B cell (primary cell): ENCODE results near the gene KMT2A. TPM values are rescaled to one million over a fixed set of nuclear protein-coding genes. Genes with fewer than 3 reads are reported as not detected.

ENCODE experiments used
- ATAC-seq: fragments of 200-7000 bp; cut with Tn5 transposase; one replicate; pipeline ENCODE4 v1.10.0; 2021; ENCODE audit warnings: low read depth, mild to moderate bottlenecking, moderate number of reproducible peaks, moderate library complexity
- CTCF ChIA-PET: fragments of 350-600 bp; sonication (Branson Sonifier 250); formaldehyde crosslinking; loops from one replicate; lab custom pipeline; 2021; ENCODE audit warnings: antibody characterized with exemption, inconsistent platforms; lab: Charles Lee
- POLR2A ChIA-PET: fragments of 350-600 bp; sonication (Branson Sonifier 250); formaldehyde crosslinking; loops from one replicate; lab custom pipeline; 2021; ENCODE audit warnings: antibody characterized with exemption; lab: Charles Lee
- DNase-seq: peaks from one replicate; pipeline ENCODE4 v3.0.0; 2013
- H2AFZ ChIP-seq: 2 replicates; pipeline ENCODE4 v1.6.1; 2012; ENCODE audit warnings: mild to moderate bottlenecking, low read depth, low read length; ENCODE audit not compliant: insufficient read depth, poor library complexity, severe bottlenecking
- H3K27ac ChIP-seq, 2 donors: 1 replicate in 1 of 2; 2 replicates in 1 of 2; pipeline ENCODE4 v1.5.1; 2012 to 2013; ENCODE audit warnings: low read length in 2 of 2, mild to moderate bottlenecking in 2 of 2, moderate library complexity in 1 of 2
- H3K27me3 ChIP-seq, 4 experiments: fragments of 200-600 bp in 1 of 4; sonication (generic) in 1 of 4; replicated peaks in 1 of 4; 1 replicate in 2 of 4; 2 replicates in 2 of 4; pipeline versions ENCODE4 v1.6.1 to v1.7.0; 2013 to 2016; ENCODE audit warnings: low read length in 3 of 4, mild to moderate bottlenecking in 2 of 4, mixed read lengths in 1 of 4, moderate library complexity in 1 of 4; ENCODE audit not compliant: insufficient read depth in 4 of 4, control insufficient read depth in 3 of 4; ENCODE audit errors: control extremely low read depth in 1 of 4
- H3K36me3 ChIP-seq, 2 experiments: replicated peaks in 1 of 2; 1 replicate in 1 of 2; 2 replicates in 1 of 2; pipeline versions ENCODE4 v1.6.1 to v1.7.1; 2013; ENCODE audit warnings: low read length in 1 of 2; ENCODE audit not compliant: insufficient read depth in 2 of 2, control insufficient read depth in 1 of 2; ENCODE audit errors: control extremely low read depth in 1 of 2, extremely low read depth in 1 of 2
- H3K4me1 ChIP-seq, 2 donors: fragments of 200-600 bp in 1 of 2; sonication (generic) in 1 of 2; 1 replicate in 1 of 2; 2 replicates in 1 of 2; pipeline versions ENCODE4 v1.5.1 to v1.6.1; 2013 to 2017; ENCODE audit warnings: low read length in 2 of 2; ENCODE audit not compliant: control insufficient read depth in 2 of 2, insufficient read depth in 2 of 2
- H3K4me2 ChIP-seq: replicated peaks from 2 replicates; pipeline ENCODE3; 2012; ENCODE audit warnings: mild to moderate bottlenecking, low read depth, low read length; ENCODE audit not compliant: poor library complexity, severe bottlenecking
- H3K4me3 ChIP-seq, 5 experiments: fragments of 200-600 bp in 1 of 5; sonication (generic) in 1 of 5; 1 replicate in 3 of 5; 2 replicates in 2 of 5; pipeline versions ENCODE4 v1.5.1 to v1.7.0; 2011 to 2016; ENCODE audit warnings: low read length in 4 of 5, mild to moderate bottlenecking in 4 of 5, low read depth in 2 of 5, control low read depth in 1 of 5, moderate library complexity in 1 of 5; ENCODE audit not compliant: insufficient read depth in 1 of 5; ENCODE audit errors: control extremely low read depth in 1 of 5, extremely low read depth in 1 of 5
- H3K79me2 ChIP-seq: fragments of 200-600 bp; sonication (generic); one replicate; pipeline ENCODE4 v1.6.0; 2016; ENCODE audit warnings: low read length; ENCODE audit not compliant: control insufficient read depth, insufficient read depth
- H3K9ac ChIP-seq: fragments of 200-600 bp; sonication (generic); 2 replicates; pipeline ENCODE4 v1.6.1; 2017; ENCODE audit warnings: mild to moderate bottlenecking, low read length, moderate library complexity
- H3K9me3 ChIP-seq, 3 donors: one replicate each; pipeline versions ENCODE4 v1.6.1 to v1.7.1; 2013; ENCODE audit warnings: low read length in 2 of 3; ENCODE audit not compliant: control insufficient read depth in 2 of 3, insufficient read depth in 1 of 3; ENCODE audit errors: control extremely low read depth in 1 of 3
- H4K20me1 ChIP-seq: 2 replicates; pipeline ENCODE4 v1.6.0; 2012; ENCODE audit warnings: mild to moderate bottlenecking, low read length; ENCODE audit not compliant: insufficient read depth, control insufficient read depth, poor library complexity, severe bottlenecking
- H3K27ac Mint-ChIP-seq: one replicate; pipeline ENCODE4 v1.8.0; 2021; ENCODE audit warnings: mixed read lengths
- H3K27me3 Mint-ChIP-seq: one replicate; pipeline ENCODE4 v1.8.0; 2021; ENCODE audit warnings: mixed read lengths
- H3K4me1 Mint-ChIP-seq: one replicate; pipeline ENCODE4 v1.8.0; 2021; ENCODE audit warnings: mixed read lengths
- H3K4me3 Mint-ChIP-seq: one replicate; pipeline ENCODE4 v1.8.0; 2021; ENCODE audit warnings: mixed read lengths
- H3K9me3 Mint-ChIP-seq: one replicate; pipeline ENCODE4 v1.8.0; 2022; ENCODE audit warnings: mixed read lengths; ENCODE audit not compliant: insufficient read depth
- EZH2 ChIP-seq: IDR thresholded peaks from 2 replicates; pipeline ENCODE4 v1.6.1; 2012; ENCODE audit warnings: borderline replicate concordance, low read depth, mild to moderate bottlenecking, moderate library complexity, low read length; ENCODE audit not compliant: insufficient read depth, poor library complexity, severe bottlenecking
- WGBS: methylation state at CpG from one replicate; pipeline ENCODE4 v1.1.5; 2013; ENCODE audit warnings: missing lambda C conversion rate; ENCODE audit not compliant: insufficient coverage; 5-methylcytosine and 5-hydroxymethylcytosine counted together
- intact Hi-C: fragments of 100-400 bp; cut with micrococcal nuclease; formaldehyde crosslinking; loops from one replicate; pipeline ENCODE4 v1.10.0; 2022
- polyA plus RNA-seq: library from polyadenylated mRNA; depleted of rRNA; stranded (reverse); fragments of >200 nt; gene quantifications from 2 replicates; pipeline ENCODE4 v1.2.3, GENCODE V29; 2012
- total RNA-seq, 2 donors: library from RNA; stranded (reverse); fragments of 120-200 nt in 1 of 2; gene quantifications; 1 replicate in 1 of 2; 2 replicates in 1 of 2; pipeline versions ENCODE4 v1.2.3 to v1.2.4, GENCODE V29; 2013 to 2022
- TF ChIP-seq, protein P1 (sequence below): fragments of 200-600 bp; IDR thresholded peaks from one replicate; pipeline ENCODE4 v1.8.0; 2022; ENCODE audit warnings: antibody characterized with exemption, mild to moderate bottlenecking

The KMT2A gene
- total and polyA plus RNA-seq, 2 donors (not counting 1 experiment from before 2014, with no cell fraction given), result 32.1 to 175 TPM

GRCh38 chr11:118511601-118512000 is 75.3 kb downstream of the KMT2A start:
- Histone ChIP-seq H4K20me1 (no peaks in the 10 kb centered on the region), H3K27me3 (no peaks in the 10 kb centered on the region), H3K79me2 (no peaks in the 10 kb centered on the region), H3K4me2 (no peak overlapping the region), H3K36me3 (peaks cover 9 to 90% of the 10 kb centered on the region in 2 experiments), H2AFZ (no peak overlapping the region), H3K9ac (no peak overlapping the region), H3K4me3 (no peak overlapping the region), H3K4me1 (no peaks in the 10 kb centered on the region), H3K27ac (no peak overlapping the region), H3K9me3 (no peaks in the 10 kb centered on the region)
- intact Hi-C loops, result no loop called here
- ATAC-seq, result no peak
- POLR2A ChIA-PET, result no interaction called here
- no peaks in the 10 kb centered on the region for H3K9me3 Mint-ChIP-seq
- TF ChIP-seq, protein P1, sequence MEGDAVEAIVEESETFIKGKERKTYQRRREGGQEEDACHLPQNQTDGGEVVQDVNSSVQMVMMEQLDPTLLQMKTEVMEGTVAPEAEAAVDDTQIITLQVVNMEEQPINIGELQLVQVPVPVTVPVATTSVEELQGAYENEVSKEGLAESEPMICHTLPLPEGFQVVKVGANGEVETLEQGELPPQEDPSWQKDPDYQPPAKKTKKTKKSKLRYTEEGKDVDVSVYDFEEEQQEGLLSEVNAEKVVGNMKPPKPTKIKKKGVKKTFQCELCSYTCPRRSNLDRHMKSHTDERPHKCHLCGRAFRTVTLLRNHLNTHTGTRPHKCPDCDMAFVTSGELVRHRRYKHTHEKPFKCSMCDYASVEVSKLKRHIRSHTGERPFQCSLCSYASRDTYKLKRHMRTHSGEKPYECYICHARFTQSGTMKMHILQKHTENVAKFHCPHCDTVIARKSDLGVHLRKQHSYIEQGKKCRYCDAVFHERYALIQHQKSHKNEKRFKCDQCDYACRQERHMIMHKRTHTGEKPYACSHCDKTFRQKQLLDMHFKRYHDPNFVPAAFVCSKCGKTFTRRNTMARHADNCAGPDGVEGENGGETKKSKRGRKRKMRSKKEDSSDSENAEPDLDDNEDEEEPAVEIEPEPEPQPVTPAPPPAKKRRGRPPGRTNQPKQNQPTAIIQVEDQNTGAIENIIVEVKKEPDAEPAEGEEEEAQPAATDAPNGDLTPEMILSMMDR, result no peak
- no peak for TF ChIP-seq EZH2
- WGBS, result 100% methylated on average over 4 of the region's 5 CpGs
- peaks cover 3% of the 10 kb centered on the region for H3K4me1 Mint-ChIP-seq
- no peak for DNase-seq
- CTCF ChIA-PET, result no interaction called here
- no peak overlapping the region for H3K27ac Mint-ChIP-seq
- H3K27me3 Mint-ChIP-seq, result no peaks in the 10 kb centered on the region
- H3K4me3 Mint-ChIP-seq, result no peak overlapping the region

- no peak for ATAC-seq
- Histone ChIP-seq H3K9ac (no peak overlapping the region), H3K36me3 (peaks cover 0 to 77% of the 10 kb centered on the region in 2 experiments), H3K27ac (peak overlapping the region in 1 of 2 donors; percentile 42), H3K4me2 (no peak overlapping the region), H3K79me2 (no peaks in the 10 kb centered on the region), H3K4me1 (no peaks in the 10 kb centered on the region), H3K9me3 (no peaks in the 10 kb centered on the region), H2AFZ (no peak overlapping the region), H3K4me3 (no peak overlapping the region), H3K27me3 (no peaks in the 10 kb centered on the region), H4K20me1 (no peaks in the 10 kb centered on the region)
- H3K27ac Mint-ChIP-seq, result peak overlapping the region; percentile 3
- H3K27me3 Mint-ChIP-seq, result no peaks in the 10 kb centered on the region
- peaks cover 3% of the 10 kb centered on the region for H3K4me1 Mint-ChIP-seq
- WGBS, result 45% methylated on average over 5 of the region's 7 CpGs
- H3K9me3 Mint-ChIP-seq, result no peaks in the 10 kb centered on the region
- ChIA-PET POLR2A (no interaction called here), CTCF (no interaction called here)
- DNase-seq, result no peak
- intact Hi-C loops, result no loop called here
- no peak overlapping the region for H3K4me3 Mint-ChIP-seq
- no peak for TF ChIP-seq EZH2
- TF ChIP-seq, protein P1, result no peak
These were observed 77.8 kb downstream of the KMT2A start for GRCh38 chr11:118514103-118514502.
